PFSK-1 (cell line): ENCODE data around the gene HPS1.

Experiments
- POLR2AphosphoS5 ChIP-seq: IDR thresholded peaks from 2 replicates; pipeline ENCODE4 v1.6.1; 2012; ENCODE audit warnings: low read depth, mild to moderate bottlenecking, control low read depth, low read length, moderate library complexity
- SIN3A ChIP-seq: IDR thresholded peaks from 2 replicates; pipeline ENCODE4 v1.6.1; 2012; ENCODE audit warnings: mild to moderate bottlenecking, low read length, moderate library complexity, borderline replicate concordance; ENCODE audit not compliant: insufficient read depth
- TAF1 ChIP-seq: IDR thresholded peaks from 2 replicates; pipeline ENCODE4 v1.6.1; 2012; ENCODE audit warnings: low read length, control low read depth, borderline replicate concordance; ENCODE audit not compliant: insufficient read depth
- TF ChIP-seq, protein P1 (sequence below), 2 experiments: IDR thresholded peaks; 2 replicates each; pipeline versions ENCODE4 v1.6.1 to v1.8.0; 2011 to 2012; ENCODE audit warnings: low read depth in 2 of 2, low read length in 2 of 2, control low read depth in 1 of 2, inconsistent platforms in 1 of 2, mild to moderate bottlenecking in 1 of 2, moderate library complexity in 1 of 2; ENCODE audit not compliant: insufficient read depth in 1 of 2

DNA sequence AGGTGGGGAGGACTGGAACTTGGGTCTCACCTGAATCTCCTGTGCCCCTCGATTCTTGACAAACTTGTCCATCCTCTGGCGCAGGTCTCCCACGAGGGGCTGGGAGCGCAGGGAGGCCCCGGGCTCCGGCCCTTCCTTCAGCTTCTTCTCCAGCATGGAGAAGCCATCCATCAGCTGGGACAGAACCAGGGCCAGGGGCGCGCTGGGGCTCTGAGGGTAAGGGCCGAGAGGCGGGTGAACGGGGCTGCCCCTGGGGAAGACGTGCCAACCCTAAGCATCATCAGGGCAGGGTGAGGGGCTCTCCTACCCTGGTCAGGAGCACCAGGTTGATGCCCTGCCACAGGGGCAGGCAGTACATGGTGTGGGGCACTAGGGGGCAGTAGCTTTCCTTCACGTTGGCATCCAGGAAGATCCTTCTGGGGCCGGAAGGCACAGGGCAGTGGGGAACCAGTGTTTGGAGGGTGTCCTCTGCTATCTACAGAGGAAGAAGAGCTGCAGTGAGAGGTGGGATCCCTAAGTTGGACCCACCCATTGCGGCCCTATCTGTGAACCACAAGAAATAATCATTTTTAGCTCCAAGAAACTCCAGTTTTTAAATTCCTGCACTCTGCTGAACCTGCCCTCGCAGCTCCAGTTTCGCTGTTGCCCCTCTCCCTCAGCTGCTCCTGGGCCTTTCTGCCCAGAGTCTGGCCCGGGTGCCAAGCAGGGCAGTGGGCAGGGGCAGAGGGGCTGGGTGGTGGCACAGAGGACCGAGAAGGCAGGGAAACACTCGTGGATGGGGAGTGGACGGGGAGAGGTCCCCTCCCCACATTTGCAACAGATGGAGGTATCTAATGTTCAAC is 21.0 kb downstream of the HPS1 start:
- TF ChIP-seq, protein P1, sequence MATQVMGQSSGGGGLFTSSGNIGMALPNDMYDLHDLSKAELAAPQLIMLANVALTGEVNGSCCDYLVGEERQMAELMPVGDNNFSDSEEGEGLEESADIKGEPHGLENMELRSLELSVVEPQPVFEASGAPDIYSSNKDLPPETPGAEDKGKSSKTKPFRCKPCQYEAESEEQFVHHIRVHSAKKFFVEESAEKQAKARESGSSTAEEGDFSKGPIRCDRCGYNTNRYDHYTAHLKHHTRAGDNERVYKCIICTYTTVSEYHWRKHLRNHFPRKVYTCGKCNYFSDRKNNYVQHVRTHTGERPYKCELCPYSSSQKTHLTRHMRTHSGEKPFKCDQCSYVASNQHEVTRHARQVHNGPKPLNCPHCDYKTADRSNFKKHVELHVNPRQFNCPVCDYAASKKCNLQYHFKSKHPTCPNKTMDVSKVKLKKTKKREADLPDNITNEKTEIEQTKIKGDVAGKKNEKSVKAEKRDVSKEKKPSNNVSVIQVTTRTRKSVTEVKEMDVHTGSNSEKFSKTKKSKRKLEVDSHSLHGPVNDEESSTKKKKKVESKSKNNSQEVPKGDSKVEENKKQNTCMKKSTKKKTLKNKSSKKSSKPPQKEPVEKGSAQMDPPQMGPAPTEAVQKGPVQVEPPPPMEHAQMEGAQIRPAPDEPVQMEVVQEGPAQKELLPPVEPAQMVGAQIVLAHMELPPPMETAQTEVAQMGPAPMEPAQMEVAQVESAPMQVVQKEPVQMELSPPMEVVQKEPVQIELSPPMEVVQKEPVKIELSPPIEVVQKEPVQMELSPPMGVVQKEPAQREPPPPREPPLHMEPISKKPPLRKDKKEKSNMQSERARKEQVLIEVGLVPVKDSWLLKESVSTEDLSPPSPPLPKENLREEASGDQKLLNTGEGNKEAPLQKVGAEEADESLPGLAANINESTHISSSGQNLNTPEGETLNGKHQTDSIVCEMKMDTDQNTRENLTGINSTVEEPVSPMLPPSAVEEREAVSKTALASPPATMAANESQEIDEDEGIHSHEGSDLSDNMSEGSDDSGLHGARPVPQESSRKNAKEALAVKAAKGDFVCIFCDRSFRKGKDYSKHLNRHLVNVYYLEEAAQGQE (IDR thresholded peaks at IDR 0.05; ENCODE audit: insufficient read depth in 1 of 2, low read depth in 2 of 2, low read length in 2 of 2), result no peak
- TF ChIP-seq SIN3A (no peak), POLR2AphosphoS5 (no peak), TAF1 (no peak)
